Type B pancreatic cell (in vitro differentiated cells): Measurements from ENCODE around the gene ATP10D. TPM values are rescaled to one million over a fixed set of nuclear protein-coding genes. Genes with fewer than 3 reads are reported as not detected.

ENCODE experiments used
- DNase-seq: peaks from one replicate; pipeline ENCODE4 v3.0.0; 2021; ENCODE audit warnings: mixed read lengths; ENCODE audit not compliant: unreplicated experiment; ENCODE audit errors: extremely low spot score
- H3K27ac Mint-ChIP-seq: 2 replicates; pipeline ENCODE4 v1.8.0; 2021; ENCODE audit warnings: mild to moderate bottlenecking, mixed read lengths
- H3K27me3 Mint-ChIP-seq: 2 replicates; pipeline ENCODE4 v1.8.0; 2021; ENCODE audit warnings: mixed read lengths
- H3K36me3 Mint-ChIP-seq: 2 replicates; pipeline ENCODE4 v1.8.0; 2021; ENCODE audit warnings: mixed read lengths
- H3K4me1 Mint-ChIP-seq: one replicate; pipeline ENCODE4 v1.8.0; 2021; ENCODE audit warnings: mixed read lengths; ENCODE audit not compliant: unreplicated experiment
- H3K4me3 Mint-ChIP-seq: 2 replicates; pipeline ENCODE4 v1.8.0; 2021; ENCODE audit warnings: mild to moderate bottlenecking, mixed read lengths
- H3K9me3 Mint-ChIP-seq: 2 replicates; pipeline ENCODE4 v1.8.0; 2021; ENCODE audit warnings: mixed read lengths
- total RNA-seq: library from RNA; stranded (reverse); gene quantifications from 2 replicates; pipeline ENCODE4 v1.2.1, GENCODE V29; 2021; ENCODE audit warnings: low replicate concordance
- TF ChIP-seq, protein P1 (sequence below): fragments of 200-600 bp; sonication (generic); conservative IDR thresholded peaks from 2 replicates; pipeline ENCODE4 v1.5.0; 2021; ENCODE audit warnings: antibody characterized with exemption, mild to moderate bottlenecking

Gene ATP10D
- total RNA-seq, 1 donor from 2014 or later = 33.5 TPM

DNA sequence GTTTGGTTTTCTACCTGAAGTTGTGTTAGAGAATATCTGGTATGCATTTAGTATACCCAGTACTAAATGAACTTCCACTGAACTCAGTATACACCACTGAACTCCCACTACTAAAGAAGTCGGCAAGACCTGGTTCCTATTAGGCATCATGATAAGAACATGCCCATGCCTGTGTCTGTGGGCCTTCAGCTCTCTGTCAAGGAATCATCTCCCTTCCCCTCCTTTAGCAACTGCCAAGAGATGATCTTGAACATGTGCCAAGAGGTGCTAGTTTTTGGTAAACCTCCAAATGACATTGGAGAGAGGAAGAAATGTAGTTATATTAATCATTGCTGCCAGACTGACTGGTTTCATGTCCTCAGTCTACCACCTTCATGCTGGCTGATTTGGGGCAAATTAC, 113.2 kb downstream of the ATP10D start:
- no peak for DNase-seq
- Mint-ChIP-seq H3K27me3 (no peaks in the 10 kb centered on the region), H3K4me3 (no peak overlapping the region), H3K36me3 (peaks cover 5% of the 10 kb centered on the region), H3K9me3 (no peaks in the 10 kb centered on the region), H3K4me1 (peaks cover 10% of the 10 kb centered on the region), H3K27ac (no peak overlapping the region)
- TF ChIP-seq, protein P1, sequence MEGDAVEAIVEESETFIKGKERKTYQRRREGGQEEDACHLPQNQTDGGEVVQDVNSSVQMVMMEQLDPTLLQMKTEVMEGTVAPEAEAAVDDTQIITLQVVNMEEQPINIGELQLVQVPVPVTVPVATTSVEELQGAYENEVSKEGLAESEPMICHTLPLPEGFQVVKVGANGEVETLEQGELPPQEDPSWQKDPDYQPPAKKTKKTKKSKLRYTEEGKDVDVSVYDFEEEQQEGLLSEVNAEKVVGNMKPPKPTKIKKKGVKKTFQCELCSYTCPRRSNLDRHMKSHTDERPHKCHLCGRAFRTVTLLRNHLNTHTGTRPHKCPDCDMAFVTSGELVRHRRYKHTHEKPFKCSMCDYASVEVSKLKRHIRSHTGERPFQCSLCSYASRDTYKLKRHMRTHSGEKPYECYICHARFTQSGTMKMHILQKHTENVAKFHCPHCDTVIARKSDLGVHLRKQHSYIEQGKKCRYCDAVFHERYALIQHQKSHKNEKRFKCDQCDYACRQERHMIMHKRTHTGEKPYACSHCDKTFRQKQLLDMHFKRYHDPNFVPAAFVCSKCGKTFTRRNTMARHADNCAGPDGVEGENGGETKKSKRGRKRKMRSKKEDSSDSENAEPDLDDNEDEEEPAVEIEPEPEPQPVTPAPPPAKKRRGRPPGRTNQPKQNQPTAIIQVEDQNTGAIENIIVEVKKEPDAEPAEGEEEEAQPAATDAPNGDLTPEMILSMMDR = no peak

DNA sequence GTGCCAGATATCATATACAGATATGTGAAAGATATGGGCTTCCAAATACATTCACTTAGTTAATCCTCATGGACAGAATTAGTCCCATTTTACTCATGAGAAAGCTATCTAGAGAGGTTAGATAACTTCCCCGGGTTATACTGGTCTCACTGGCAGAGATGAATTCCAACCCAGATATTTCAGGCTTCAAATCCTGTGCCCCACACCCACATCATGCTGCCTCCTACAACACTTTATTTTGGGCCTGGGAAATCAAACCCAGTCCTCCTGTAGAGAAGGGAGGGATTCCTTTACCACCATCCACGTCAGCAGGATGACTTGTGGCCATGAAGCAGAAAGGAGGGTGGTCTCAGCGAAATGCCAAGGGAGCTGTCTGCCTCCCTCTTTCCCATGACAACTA, 113.8 kb downstream of the ATP10D start:
- Mint-ChIP-seq H3K27ac (no peak overlapping the region), H3K27me3 (no peaks in the 10 kb centered on the region), H3K9me3 (no peaks in the 10 kb centered on the region), H3K4me1 (peaks cover 10% of the 10 kb centered on the region), H3K4me3 (no peak overlapping the region), H3K36me3 (peaks cover 5% of the 10 kb centered on the region)
- TF ChIP-seq, protein P1 = no peak
- DNase-seq = no peak

DNA sequence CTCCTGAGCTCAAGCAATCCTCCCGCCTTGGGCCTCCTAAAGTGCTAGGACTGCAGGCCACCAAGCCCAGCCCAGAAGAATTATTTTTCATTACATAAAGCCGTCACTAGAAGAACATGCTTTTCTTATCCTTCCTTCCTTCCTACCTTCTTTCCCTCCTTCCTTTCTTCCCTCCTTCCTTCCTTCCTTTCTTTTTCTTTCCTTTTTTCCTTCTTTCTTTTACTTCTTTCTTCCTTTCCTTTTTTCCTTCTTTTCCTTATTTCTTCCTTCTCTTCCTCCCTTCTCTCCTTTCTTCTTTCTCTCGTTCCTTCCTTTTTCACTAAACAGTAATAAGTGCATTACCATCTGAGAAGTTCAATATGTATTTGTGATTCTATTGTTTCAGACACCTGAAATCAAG, 121.4 kb downstream of the ATP10D start:
- no peak overlapping the region for H3K27ac Mint-ChIP-seq
- no peak overlapping the region for H3K4me3 Mint-ChIP-seq
- no peak for DNase-seq
- H3K9me3 Mint-ChIP-seq = no peaks in the 10 kb centered on the region
- no peaks in the 10 kb centered on the region for H3K4me1 Mint-ChIP-seq
- H3K36me3 Mint-ChIP-seq = no peaks in the 10 kb centered on the region
- TF ChIP-seq, protein P1 = no peak
- no peaks in the 10 kb centered on the region for H3K27me3 Mint-ChIP-seq

DNA sequence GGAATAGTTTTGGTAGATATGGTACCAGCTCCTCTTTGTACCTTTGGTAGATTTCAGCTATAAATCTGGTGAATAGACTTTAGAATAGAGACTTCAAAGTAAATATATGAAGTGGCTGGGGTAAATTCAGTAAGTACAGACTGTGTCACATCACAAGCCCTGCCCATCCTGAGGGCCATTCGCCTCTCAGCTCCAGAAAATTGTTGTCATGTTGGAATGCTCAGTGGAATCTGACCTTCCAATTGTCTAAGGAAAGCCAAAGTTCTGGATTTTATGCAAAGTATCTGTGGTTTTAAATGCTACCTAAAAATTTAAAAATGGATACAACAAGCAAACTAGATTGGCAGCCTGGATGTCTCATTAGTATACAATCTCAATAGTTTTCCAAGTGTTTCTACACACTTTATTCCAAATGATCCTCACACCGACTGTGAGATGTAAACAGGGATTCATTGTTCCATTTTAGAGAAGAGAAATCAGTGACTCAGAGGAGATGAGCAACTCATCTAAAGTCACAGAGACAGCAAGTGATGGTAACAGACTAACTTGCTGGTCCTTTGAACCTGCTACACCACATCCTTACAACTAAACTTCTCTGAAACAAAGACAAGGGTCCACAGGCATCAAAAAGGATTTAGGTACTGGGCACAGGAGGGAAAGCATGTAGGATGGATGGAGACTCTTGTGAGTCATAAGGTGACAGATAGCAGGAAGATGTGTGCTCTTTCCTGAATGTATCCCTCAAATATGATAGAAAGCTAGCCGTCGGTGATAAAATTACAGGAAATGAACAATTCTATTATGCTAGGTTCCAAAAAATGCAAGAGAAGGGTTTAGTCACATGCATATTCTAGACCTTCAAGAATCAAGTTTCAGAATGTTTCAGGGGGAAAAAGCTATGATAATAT, 127.3 kb downstream of the ATP10D start:
- no peak overlapping the region for H3K4me3 Mint-ChIP-seq
- no peak overlapping the region for H3K27ac Mint-ChIP-seq
- no peaks in the 10 kb centered on the region for H3K4me1 Mint-ChIP-seq
- TF ChIP-seq, protein P1 = no peak
- no peaks in the 10 kb centered on the region for H3K36me3 Mint-ChIP-seq
- H3K9me3 Mint-ChIP-seq = no peaks in the 10 kb centered on the region
- H3K27me3 Mint-ChIP-seq = no peaks in the 10 kb centered on the region
- DNase-seq = no peak

DNA sequence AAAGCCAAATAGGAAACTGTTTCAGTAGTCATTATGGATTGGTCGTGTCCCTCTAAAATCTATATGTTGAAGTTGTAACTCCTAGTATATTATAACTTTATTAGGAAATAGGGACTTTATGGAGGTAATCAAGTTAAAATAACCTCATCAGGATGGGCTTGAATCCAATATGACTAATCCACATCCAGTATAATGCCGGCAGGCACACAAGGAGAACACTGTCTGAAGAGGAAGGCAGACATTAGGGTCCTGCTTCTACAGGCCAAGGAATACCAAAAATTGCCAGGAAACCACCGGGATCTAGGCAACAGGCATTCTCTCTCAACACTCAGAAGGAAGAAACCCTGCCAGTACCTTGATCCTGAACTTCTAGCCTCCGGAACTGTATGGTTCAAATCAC, 130.3 kb downstream of the ATP10D start:
- Mint-ChIP-seq H3K4me1 (no peaks in the 10 kb centered on the region), H3K4me3 (no peak overlapping the region), H3K27ac (no peak overlapping the region), H3K36me3 (no peaks in the 10 kb centered on the region), H3K9me3 (peaks cover 4% of the 10 kb centered on the region), H3K27me3 (no peaks in the 10 kb centered on the region)
- TF ChIP-seq, protein P1 = no peak
- DNase-seq = no peak
